GM18873 (cell line): ENCODE results near the gene INTS11.

Experiments
- ATAC-seq: cut with Tn5 transposase; IDR thresholded peaks from one replicate; pipeline ENCODE4 v1.9.1; 2021; ENCODE audit warnings: mild to moderate bottlenecking, moderate library complexity, moderate number of reproducible peaks; ENCODE audit not compliant: unreplicated experiment, low FRiP score

INTS11 gene

DNA sequence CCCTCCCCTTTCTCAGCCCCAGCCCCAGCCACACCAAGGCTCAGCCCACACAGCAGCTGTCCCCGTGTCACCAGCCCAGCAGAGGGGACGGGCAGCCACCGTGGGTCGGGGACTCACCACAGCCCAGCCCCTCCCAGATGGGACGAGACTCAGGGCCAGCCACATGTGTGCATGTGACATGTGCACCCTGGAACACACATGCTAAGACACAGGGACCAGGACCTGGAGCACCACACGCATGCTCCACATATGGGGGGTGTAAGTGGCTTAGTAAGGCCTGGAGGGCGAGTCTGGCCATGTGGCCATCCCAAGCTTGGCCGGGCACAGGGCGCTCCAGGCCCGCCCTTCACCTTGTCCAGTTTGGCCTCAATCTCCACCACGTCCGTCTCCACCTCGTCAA lies 20.7 kb downstream of the INTS11 start:
- ATAC-seq, result no peak

DNA sequence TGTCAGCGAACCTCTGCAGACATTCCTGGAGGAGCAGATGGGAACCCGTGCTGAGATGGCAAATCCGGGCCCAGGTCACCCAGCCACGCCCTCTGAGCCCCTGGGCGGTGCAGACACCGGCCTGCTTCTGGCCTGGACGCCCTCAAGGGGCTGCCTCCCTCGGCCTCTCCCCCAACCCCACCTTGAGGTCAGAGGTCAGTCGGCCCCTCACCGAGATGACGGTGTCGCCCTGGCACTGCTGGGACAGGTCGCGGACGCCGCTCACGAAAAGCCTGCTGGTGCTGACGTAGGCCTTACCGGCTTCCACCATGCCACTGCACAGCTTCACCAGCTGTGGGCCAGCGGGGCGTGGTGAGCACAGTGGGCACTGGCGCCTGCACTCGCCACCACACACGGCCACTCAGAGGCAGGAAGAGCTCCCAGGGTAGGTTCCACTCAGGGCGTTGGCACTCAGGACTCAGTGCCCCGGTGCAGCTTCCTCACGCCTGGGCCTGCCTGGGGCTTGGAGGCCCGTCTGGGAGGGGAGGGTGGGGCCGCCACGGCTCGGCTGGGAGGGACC lies 21.4 kb downstream of the INTS11 start:
- ATAC-seq, result no peak

DNA sequence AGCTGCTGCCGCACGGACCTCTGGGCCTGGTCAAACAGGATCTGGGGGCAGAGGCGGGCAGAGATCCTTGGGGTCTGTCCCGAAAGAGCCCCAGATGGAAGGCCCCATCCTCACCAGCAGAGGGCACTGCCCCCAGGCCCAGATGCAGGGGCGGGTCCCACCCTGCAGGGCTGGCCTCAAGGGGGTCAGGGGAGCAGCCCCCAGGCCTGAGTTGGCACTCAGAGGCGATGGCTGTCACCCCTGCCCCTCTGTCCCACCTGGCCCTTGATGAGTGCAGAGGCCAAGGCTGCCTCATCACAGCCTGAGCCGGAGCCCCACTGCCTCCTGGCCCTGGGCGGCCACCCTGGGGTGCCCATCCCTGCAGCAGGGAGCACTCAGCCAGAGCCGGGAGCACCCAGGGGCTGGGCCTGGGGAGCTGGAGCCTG lies 22.4 kb downstream of the INTS11 start:
- no peak for ATAC-seq

DNA sequence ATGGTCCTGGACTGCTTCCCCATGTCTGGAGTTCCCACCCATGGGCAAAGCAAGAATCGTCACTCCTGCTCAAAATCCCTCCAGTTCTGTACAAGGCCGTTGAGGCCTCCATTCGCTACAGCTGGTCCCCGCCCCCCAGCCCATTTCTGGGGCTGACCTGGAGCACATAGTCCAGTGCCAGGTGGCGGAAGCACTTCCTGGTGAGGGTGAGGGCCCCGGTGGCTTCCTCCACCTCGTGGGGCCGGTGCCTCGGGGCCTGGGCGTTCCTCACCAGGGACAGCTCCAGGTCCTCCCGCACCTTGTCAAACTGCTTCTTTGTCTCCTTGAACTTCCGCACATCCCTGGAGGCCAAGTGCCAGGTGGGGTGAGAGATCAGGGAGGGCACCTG lies 24.1 kb downstream of the INTS11 start:
- ATAC-seq, result no peak

DNA sequence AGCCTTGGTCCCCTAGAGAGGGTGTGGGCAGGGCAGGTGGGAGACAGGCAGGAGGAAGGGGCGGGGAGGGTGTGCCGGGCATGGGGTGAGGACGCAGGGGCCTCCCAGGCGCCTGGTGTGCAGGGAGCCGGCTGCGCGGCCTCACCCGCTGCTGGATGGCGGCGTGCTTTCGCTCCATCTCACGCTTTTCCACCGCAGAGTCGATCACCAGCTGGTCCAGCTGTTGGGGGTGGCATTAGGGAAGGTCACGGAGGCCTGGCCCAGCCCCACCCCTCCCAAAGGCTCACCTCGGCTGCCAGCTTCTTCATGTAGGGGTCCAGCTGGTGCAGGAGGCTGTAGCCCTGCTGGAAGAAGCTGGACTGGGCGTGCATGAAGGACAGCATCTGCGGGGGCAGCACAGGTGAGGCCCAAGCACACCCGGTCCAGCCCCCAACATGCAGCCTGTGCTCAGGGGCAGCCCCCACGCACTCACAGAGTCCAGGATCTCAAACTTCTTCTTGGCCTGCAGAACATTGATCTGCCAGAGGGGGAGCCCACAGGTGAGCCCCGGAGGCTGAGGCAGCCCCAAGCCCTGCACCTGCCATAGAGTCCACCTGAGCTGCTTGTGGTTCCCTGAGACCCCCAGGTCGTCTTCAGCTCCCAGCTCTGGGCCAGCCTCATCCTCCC lies 24.6 kb downstream of the INTS11 start:
- ATAC-seq, result no peak

DNA sequence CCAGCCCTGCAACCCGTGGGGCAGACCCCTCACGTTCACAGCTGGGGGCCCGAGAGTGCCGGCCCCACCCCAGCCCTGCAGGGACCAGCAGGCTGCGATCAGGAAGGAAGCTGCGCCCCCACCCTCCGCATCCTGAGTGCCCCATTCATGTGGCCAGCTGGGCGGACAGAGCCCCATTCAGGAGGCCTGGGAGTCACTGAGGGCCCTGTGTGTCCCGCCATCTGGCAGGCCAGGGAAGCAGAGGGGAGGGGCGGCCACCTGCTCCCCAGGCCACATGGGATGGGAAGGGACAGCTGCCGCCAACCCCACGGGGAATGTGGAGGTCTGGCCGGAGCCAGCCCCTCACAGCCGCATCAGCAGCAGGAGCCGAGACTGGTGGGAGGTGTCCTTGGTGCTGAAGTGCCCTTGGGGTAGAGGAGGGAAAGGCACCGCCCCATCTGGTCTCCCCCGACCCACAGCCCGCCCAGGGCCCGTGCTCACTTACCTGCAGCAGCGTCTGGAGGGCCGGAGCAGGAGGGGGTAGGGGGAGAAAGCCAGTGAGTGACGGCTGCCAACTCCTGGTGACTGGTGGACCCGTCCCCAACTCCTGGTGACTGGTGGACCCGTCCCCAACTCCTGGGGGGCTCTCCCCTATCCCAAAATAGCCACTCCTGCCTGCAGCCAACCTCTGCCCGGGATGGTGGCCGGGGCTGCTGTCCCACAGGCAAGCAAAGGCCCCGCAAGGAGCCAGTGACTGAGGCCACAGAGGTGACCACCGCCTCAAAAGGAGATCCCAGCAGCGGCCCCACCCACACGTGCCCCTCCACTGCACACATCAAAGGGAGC lies 25.4 kb downstream of the INTS11 start:
- no peak for ATAC-seq

DNA sequence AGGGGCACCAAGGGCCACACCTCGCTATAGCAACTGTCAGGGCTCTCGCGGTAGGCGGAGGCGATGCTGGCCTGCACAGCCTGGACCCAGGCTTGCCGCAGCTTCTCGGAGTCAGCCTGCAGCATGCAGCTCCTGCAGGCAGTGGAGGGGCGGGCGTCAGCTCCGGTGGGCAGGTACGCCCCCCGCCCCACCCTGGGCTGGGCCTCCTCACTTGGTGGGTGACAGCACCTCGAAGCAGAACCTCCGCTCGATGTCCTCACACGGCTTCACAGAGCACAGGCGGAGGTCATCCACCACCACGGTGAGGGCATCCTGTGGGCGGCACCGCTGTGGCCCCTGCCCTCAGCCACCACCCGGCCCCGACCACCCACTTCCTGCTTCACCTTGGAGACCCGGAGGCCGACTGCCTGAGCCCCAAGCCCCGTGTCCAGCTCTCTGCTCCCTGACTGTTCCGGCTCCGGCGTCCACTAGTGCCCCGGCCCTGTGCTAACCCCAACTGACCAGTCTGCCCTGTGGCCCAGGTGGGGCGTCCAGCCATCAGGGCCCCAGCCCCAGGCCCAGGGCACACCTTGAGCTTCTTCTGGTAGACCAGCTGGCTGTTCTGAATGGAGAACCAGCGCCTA lies 26.5 kb downstream of the INTS11 start:
- no peak for ATAC-seq

DNA sequence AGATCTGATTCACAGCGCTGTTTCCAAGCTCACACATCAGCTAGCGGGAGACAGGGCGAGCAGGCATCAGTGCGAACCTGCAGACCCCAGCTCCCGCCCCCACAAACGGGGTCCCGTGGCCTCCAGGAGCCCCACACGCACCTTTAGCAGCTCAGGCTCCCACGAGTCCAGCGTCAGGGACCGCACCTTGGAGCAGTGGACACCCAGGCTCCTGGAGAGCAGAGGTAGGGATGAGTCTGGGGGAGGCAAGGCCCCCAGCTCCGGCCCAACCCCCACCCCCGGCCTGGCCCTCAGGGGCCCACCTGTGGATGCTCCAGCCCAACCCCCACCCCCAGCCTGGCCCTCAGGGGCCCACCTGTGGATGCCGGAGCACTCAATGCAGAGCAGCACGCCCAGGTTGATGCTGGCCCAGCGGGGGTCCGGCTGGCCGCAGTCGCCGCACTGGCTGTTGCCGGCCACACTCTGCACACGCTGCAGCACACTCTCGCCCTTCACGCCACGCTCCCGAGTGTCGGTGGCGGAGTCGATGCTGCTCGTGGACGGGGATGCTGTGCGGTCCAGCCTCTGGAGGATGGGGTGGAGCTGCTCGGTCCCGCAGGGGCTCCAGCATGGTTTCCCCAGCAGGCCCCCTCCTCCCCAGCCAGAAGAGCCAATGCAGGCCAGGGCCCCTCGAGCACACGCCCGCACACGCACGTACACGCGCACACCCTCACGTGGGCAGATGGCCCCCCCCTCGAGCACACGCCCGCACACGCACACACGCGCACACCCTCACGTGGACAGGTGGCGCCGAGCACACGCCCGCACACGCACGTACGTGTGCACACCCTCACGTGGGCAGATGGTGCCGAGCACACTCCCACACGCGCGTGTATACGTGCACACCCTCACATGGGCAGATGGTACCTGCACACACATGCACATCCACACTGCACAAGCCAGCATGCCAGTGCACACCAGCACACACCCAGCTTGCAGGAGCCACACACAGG lies 28.1 kb downstream of the INTS11 start:
- ATAC-seq, result no peak

DNA sequence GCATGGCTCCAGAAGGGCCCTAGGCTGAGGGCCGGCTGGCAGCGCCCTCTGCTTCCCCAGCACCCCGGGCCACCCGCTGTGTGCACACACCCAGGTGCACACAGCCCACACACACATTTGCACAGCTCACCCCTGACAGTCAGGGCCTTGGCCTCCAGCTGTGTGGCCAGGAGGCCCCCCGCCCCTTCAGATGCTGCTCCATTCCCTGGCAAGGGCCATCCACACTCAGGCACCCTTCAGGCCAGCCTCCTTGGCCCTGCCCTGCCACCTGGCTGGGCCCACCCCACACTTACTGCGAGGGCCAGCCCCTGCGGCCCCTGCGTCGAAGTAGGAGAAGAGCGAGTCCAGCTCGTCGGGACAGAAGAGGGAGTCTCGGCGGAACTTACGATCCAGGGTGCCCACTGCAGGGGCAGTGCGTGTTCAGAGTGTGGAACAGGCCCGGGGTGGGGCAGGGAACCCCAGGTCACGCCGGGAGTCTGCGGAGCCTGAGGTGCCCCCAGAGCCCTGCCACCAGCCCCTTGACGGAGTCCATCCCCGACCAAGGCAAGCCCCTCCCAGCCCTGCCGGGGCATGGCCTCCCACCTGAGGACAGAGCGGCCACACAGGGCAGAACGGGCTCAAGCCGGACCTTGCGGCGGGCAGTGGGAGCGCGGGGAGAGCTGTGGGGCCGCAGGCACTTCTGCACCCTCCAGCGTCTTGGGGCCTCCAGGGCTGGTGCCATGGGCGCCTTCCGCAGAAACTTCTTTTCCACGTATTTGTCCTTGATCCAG lies 29.1 kb downstream of the INTS11 start:
- ATAC-seq, result no peak

DNA sequence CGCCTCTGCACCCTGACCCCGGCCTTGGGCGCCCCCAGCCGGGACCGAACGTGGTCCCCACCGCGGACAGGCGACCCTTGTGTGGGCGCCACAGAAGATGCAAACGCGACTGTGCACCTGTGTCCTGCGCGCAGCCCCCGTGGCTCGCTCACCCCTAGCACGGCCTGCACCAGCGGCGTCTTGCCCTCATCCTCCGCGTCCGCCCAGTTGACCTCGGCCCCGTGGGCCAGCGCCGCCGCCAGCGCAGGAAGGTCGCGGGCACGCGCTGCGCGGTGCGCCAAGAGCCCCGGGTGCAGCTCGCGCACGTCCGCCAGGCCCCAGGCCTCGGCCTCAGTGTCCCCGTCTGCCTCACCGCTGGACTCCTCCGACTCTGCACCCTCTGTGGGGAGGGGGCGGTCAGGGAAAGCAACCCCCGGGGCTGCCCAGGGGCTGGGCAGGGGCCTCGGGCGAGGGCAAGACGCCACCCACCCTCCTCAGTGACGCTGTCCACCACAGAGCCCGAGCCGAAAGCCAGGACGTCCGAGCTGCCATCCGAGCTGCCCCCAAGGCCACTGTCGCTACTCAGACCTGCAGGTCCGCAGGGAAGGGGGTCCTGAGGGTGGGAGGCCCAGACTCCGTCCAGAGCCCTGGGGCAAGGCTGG lies 30.1 kb downstream of the INTS11 start:
- ATAC-seq, result no peak

DNA sequence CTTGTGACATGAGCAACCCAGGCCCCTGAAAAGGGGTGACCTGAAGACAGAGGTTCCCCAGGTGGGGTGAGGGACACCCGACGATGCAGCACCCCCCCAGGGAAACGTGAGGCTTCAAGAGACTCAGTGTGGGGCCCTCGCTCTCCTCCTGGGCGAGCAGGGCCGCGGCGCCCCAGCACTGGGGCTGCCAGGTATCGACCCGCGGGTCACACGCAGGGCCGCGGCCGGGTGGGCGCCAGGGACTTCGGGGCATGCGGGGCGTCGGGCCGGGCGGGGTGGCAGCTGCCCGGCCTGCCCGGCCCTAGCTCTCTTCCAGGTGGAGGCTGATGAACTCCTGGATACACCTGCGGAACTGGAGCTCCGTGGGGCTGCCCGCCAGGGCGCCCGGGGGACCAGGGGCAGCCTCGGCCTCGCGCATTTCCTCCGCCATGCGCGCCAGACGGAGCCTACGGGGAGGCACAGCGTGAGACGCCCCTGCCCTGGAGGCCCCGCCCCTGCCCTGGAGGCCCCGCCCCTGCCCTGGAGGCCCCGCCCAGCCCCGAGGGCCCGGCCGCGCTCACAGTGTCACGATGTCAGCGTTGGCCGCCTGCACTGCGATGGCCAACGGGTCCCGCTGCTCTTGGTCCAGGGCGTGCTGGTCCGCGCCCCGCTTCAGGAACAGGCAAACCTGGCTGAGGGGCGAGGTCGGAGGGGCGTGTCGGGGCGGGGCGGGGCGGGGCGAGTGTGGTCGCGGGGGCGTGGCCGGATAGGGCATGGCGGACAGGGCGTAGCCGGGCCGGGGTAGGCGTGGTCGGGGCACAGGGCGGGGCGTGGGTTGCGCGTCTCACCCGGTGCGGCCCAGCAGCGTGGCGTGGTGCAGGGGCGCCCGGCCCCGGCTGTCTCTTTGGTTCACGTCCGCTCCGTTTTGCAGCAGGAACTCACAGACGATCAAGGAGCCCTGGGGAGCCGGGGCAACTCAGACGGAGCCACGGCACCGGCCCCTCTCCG lies 30.9 kb downstream of the INTS11 start:
- ATAC-seq, result no peak

DNA sequence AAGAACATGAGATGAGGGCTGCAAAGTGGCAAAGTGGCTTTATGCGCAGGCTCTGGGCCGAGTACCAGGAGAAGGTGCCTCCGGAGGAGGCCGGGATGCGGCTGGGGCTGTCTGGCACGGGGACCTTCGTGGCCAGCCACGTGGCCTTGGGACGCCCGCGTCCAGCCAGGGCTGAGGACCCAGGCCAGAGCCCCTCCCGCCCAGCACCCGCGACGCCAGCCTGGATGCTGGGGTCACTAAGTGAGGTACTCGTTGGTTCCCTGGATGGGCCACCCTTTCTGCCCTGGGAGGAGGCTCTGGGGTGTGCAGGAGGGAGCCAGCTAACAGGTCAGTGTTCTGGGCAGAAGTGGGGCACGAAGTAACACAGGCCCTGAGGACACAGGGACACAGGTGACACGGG lies 31.6 kb downstream of the INTS11 start:
- ATAC-seq, result no peak

DNA sequence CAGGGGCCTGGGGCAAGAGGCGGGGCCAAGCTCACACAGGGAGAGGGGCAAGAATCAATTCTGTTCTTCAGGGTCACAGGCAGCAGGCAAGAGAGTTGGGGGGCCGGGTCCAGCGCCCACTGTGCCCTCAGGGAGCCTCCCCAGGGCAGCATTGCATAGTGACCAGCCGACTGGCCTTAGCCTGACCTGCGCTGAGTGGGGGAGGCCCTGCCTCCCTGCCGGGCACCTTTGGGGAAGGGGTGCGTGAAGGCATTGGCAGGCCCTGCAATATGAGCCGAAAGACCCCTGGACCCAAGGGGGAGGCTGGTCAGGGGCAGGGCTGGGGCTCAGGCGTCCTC lies 32.0 kb downstream of the INTS11 start:
- no peak for ATAC-seq

DNA sequence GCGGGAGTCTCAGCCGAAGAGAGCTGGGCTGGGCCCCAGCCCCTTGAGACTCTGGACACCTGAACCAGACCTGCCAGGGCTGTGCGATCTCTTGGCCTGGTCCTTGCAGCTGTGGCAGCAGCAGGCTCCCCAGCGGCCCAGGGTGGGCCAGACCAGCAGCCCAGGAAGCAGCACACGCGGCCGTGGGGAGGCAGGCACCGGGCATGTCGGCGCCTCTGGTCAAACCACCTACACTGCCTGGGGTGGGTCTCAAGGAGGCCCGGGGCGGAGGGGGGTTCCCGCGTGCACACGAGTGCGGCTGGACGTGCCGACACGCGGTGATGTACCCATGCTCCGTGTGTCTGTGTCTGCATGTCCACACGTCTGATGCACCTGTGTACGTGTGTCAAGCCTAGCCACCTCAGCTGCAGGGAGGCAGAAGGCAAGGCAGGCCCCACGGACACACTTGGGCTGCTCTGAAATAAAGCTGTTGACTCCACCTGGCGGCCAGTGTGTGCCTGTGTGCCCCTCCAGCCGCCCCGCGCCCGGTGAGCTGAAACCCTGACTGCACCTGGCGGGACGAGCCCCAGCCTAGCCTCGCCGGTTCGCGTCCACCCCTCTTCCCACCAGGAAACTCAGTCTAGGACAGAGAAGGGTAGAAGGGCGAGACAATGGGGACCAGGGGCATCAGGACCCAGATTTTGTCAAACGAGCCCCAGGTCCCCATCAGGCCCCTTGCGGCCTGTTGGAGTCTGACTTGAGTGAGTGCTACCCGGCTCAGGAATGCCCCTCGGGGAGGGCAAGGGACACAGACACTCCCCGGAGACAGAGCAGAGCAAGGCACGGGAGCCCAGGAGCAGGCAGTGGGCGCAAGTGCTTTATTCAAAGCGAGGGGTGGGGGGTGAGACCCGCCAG lies 32.7 kb downstream of the INTS11 start:
- ATAC-seq, result no peak

DNA sequence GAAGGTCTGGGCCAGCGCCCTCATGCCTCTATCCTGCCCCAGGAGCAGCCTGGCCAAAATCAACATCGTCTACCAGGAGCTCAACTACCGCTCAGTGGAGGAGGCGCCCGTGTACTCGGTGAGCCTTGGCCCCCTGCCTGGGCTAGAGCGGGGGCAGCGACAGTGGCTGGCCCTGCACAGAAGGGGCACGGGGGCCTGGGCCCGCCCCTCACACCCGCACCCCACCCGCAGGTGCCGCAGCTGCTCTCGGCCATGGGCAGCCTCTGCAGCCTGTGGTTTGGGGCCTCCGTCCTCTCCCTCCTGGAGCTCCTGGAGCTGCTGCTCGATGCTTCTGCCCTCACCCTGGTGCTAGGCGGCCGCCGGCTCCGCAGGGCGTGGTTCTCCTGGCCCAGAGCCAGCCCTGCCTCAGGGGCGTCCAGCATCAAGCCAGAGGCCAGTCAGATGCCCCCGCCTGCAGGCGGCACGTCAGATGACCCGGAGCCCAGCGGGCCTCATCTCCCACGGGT lies 33.4 kb downstream of the INTS11 start:
- no peak for ATAC-seq

DNA sequence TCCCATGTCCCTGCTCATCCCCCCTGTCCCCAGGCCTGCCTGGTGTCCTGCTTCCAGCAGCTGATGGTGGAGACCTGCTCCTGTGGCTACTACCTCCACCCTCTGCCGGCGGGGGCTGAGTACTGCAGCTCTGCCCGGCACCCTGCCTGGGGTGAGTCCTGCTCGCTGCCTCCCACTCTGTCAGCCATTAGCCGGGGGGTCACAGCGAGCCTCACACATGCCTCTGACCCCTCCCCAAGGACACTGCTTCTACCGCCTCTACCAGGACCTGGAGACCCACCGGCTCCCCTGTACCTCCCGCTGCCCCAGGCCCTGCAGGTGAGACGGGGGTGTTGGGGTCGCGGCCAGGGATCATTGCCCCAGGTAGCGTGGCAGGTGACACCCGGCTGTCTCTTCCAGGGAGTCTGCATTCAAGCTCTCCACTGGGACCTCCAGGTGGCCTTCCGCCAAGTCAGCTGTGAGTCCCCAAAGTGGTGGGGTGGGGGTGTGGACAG lies 34.2 kb downstream of the INTS11 start:
- ATAC-seq, result no peak
